WTC11 (cell line): Measurements from ENCODE around the gene PEX19.

ENCODE experiments used
- CBFB ChIP-seq: sonication (generic); formaldehyde crosslinking; IDR thresholded peaks from 2 replicates; pipeline ENCODE4 v1.8.1; 2022; ENCODE audit warnings: mild to moderate bottlenecking, low read depth, missing genetic modification reagents
- CTCF ChIP-seq: fragments of 200-600 bp; IDR thresholded peaks from 2 replicates; pipeline ENCODE4 v1.8.0; 2022; ENCODE audit warnings: antibody characterized with exemption
- KAT7 ChIP-seq: sonication (generic); formaldehyde crosslinking; IDR thresholded peaks from 2 replicates; pipeline ENCODE4 v1.8.1; 2023; ENCODE audit warnings: missing genetic modification reagents, mild to moderate bottlenecking, borderline replicate concordance
- NFYB ChIP-seq: sonication (generic); formaldehyde crosslinking; conservative IDR thresholded peaks from 2 replicates; pipeline ENCODE4 v1.8.0; 2022; ENCODE audit warnings: low read depth, missing genetic modification reagents
- ZNF317 ChIP-seq: sonication (generic); formaldehyde crosslinking; IDR thresholded peaks from 2 replicates; pipeline ENCODE4 v1.8.1; 2023; ENCODE audit warnings: low read depth, mild to moderate bottlenecking, moderate library complexity, missing genetic modification reagents, borderline replicate concordance
- TF ChIP-seq, protein P1 (sequence below): fragments of 250-450 bp; sonication (Bioruptor Pico); IDR thresholded peaks from 2 replicates; pipeline ENCODE4 v2.1.2; 2022; ENCODE audit warnings: mild to moderate bottlenecking, moderate library complexity
- TF ChIP-seq, protein P2 (sequence below): sonication (generic); formaldehyde crosslinking; conservative IDR thresholded peaks from 2 replicates; pipeline ENCODE4 v1.8.1; 2023; ENCODE audit warnings: mild to moderate bottlenecking, low read depth, missing genetic modification reagents, moderate library complexity

GRCh38 chr1:160227561-160227960 lies 57.4 kb downstream of the PEX19 start:
- no peak for TF ChIP-seq CBFB
- TF ChIP-seq ZNF317, result no peak
- no peak for TF ChIP-seq CTCF
- TF ChIP-seq NFYB (CRISPR knock-in tag), result no peak
- TF ChIP-seq, protein P1, sequence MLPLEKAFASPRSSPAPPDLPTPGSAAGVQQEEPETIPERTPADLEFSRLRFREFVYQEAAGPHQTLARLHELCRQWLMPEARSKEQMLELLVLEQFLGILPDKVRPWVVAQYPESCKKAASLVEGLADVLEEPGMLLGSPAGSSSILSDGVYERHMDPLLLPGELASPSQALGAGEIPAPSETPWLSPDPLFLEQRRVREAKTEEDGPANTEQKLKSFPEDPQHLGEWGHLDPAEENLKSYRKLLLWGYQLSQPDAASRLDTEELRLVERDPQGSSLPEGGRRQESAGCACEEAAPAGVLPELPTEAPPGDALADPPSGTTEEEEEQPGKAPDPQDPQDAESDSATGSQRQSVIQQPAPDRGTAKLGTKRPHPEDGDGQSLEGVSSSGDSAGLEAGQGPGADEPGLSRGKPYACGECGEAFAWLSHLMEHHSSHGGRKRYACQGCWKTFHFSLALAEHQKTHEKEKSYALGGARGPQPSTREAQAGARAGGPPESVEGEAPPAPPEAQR, result no peak
- TF ChIP-seq, protein P2, sequence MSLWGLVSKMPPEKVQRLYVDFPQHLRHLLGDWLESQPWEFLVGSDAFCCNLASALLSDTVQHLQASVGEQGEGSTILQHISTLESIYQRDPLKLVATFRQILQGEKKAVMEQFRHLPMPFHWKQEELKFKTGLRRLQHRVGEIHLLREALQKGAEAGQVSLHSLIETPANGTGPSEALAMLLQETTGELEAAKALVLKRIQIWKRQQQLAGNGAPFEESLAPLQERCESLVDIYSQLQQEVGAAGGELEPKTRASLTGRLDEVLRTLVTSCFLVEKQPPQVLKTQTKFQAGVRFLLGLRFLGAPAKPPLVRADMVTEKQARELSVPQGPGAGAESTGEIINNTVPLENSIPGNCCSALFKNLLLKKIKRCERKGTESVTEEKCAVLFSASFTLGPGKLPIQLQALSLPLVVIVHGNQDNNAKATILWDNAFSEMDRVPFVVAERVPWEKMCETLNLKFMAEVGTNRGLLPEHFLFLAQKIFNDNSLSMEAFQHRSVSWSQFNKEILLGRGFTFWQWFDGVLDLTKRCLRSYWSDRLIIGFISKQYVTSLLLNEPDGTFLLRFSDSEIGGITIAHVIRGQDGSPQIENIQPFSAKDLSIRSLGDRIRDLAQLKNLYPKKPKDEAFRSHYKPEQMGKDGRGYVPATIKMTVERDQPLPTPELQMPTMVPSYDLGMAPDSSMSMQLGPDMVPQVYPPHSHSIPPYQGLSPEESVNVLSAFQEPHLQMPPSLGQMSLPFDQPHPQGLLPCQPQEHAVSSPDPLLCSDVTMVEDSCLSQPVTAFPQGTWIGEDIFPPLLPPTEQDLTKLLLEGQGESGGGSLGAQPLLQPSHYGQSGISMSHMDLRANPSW (CRISPR knock-in tag), result no peak
- no peak for TF ChIP-seq KAT7
